SK-N-SH treated with all-trans-retinoic acid at 6 μM for 48 hours (cell line): ENCODE data around the gene ATP8B3.

Experiments used
- ATAC-seq: fragments of 200-7000 bp; cut with Tn5 transposase; 3 replicates; pipeline ENCODE4 v1.9.1; 2020; ENCODE audit warnings: mild to moderate bottlenecking, moderate library complexity
- ARNTL ChIP-seq: fragments of 450-650 bp; formaldehyde crosslinking; IDR thresholded peaks from 2 replicates; pipeline ENCODE4 v1.5.0; 2020; ENCODE audit warnings: low read depth, mild to moderate bottlenecking, moderate library complexity, borderline replicate concordance
- CSDC2 ChIP-seq: fragments of 250-450 bp; sonication (Bioruptor Pico); IDR thresholded peaks from 2 replicates; pipeline ENCODE4 v1.5.0; 2020; ENCODE audit warnings: mild to moderate bottlenecking, moderate library complexity
- PATZ1 ChIP-seq: fragments of 250-450 bp; sonication (Bioruptor Pico); IDR thresholded peaks from 2 replicates; pipeline ENCODE4 v1.8.0; 2020; ENCODE audit warnings: mild to moderate bottlenecking, moderate library complexity, borderline replicate concordance
- POU6F1 ChIP-seq: fragments of 250-450 bp; sonication (Bioruptor Pico); IDR thresholded peaks from 2 replicates; pipeline ENCODE4 v1.8.0; 2021; ENCODE audit warnings: low read depth, mild to moderate bottlenecking, moderate library complexity, borderline replicate concordance
- PPARA ChIP-seq: fragments of 250-450 bp; sonication (Bioruptor Pico); IDR thresholded peaks from 2 replicates; pipeline ENCODE4 v1.5.0; 2020; ENCODE audit warnings: mild to moderate bottlenecking, borderline replicate concordance
- RARB ChIP-seq: fragments of 250-450 bp; sonication (Bioruptor Pico); IDR thresholded peaks from 2 replicates; pipeline ENCODE4 v1.8.0; 2021; ENCODE audit warnings: mild to moderate bottlenecking, moderate library complexity
- SNAI2 ChIP-seq: fragments of 250-450 bp; sonication (Bioruptor Pico); IDR thresholded peaks from 2 replicates; pipeline ENCODE4 v1.5.0; 2020; ENCODE audit warnings: mild to moderate bottlenecking, moderate library complexity
- TCF4 ChIP-seq: fragments of 250-450 bp; sonication (Bioruptor Pico); IDR thresholded peaks from 2 replicates; pipeline ENCODE4 v1.8.0; 2021; ENCODE audit warnings: mild to moderate bottlenecking, moderate library complexity, borderline replicate concordance
- TSHZ2 ChIP-seq: fragments of 250-450 bp; sonication (Bioruptor Pico); IDR thresholded peaks from 2 replicates; pipeline ENCODE4 v1.5.0; 2020; ENCODE audit warnings: mild to moderate bottlenecking, moderate library complexity
- ZC3H10 ChIP-seq: fragments of 250-450 bp; sonication (Bioruptor Pico); IDR thresholded peaks from 2 replicates; pipeline ENCODE4 v1.5.1; 2021; ENCODE audit warnings: mild to moderate bottlenecking, moderate library complexity
- ZFP3 ChIP-seq: fragments of 250-450 bp; sonication (Bioruptor Pico); IDR thresholded peaks from 2 replicates; pipeline ENCODE4 v1.5.0; 2020; ENCODE audit warnings: mild to moderate bottlenecking, moderate library complexity
- ZNF565 ChIP-seq: fragments of 450-650 bp; formaldehyde crosslinking; conservative IDR thresholded peaks from 2 replicates; pipeline ENCODE4 v1.5.0; 2020; ENCODE audit warnings: low read depth, mild to moderate bottlenecking, moderate library complexity

Gene ATP8B3

GRCh38 chr19:1748873-1749341 is 63.2 kb downstream of the ATP8B3 start (continued):
- TF ChIP-seq ZNF565 (CRISPR knock-in tag), result no peak
- no peak for TF ChIP-seq PATZ1
- TF ChIP-seq SNAI2, result no peak
- no peak for TF ChIP-seq TCF4 (CRISPR knock-in tag)
- TF ChIP-seq PPARA, result no peak

- no peak for ATAC-seq
- no peak for TF ChIP-seq ZFP3 (CRISPR knock-in tag)
- TF ChIP-seq, all 23 proteins: peak for 0
These were observed 63.8 kb downstream of the ATP8B3 start for GRCh38 chr19:1748115-1748872.

- ATAC-seq, result peak; percentile 20; the same call in 2 of the 3 replicates
- TF ChIP-seq ARNTL (CRISPR knock-in tag) (no peak), SNAI2 (no peak), CSDC2 (CRISPR knock-in tag) (no peak), PATZ1 (peak; percentile 37; the same call in 1 of the 2 replicates), ZFP3 (CRISPR knock-in tag) (peak; percentile 100), RARB (CRISPR knock-in tag) (no peak)
These were observed 64.6 kb downstream of the ATP8B3 start for GRCh38 chr19:1747285-1748114.

- ATAC-seq, result peak; percentile 77
These were observed 65.4 kb downstream of the ATP8B3 start for GRCh38 chr19:1746401-1747284.

GRCh38 chr19:1745589-1746031 is 66.5 kb downstream of the ATP8B3 start:
- TF ChIP-seq RARB (CRISPR knock-in tag), result no peak
- no peak for TF ChIP-seq POU6F1 (CRISPR knock-in tag)
- TF ChIP-seq, all 23 proteins: peak for 0
- ATAC-seq, result no peak

More at GRCh38 chr19:1746401-1747284, 65.4 kb downstream of the ATP8B3 start:
- TF ChIP-seq TSHZ2 (no peak), ZFP3 (CRISPR knock-in tag) (no peak), ZC3H10 (CRISPR knock-in tag) (no peak), RARB (CRISPR knock-in tag) (no peak)
